Measurements from ENCODE around the gene TNN. TPM values are rescaled to one million over a fixed set of nuclear protein-coding genes. Genes with fewer than 3 reads are reported as not detected.
A peak's percentile ranks its signal among the peaks of the same experiment; 100 is the strongest.

Gene TNN
- total and polyA plus RNA-seq, 2 donors from 2014 or later = 0.26 TPM; not detected in 1

DNA sequence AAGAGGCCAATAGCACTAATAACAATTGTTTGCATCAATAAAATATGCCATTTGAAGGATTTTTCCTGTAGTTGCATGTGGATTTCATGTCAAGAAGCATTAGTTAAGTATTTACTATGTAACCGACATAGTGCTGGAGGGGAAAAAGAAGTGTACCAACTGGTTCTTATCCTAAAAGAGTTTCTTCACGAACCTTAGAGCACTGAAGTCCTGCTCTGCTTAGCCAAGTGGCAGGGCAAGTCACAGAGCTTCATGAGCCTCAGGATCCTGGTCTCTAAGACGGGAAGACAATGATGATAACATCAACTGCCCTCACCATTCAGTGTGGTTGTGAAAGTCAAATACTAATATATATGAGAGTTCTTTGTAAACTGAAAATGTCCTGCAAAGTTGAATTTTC is 110.8 kb downstream of the TNN start:
- intact Hi-C loops (cut with DNase I) = no loop called here
- no peaks in the 10 kb centered on the region for H3K27me3 ChIP-seq (ENCODE audit: control insufficient read depth, insufficient read depth, low read length)
- H3K4me3 ChIP-seq (ENCODE audit: low read length in 3 of 3) = no peak overlapping the region
- no peak overlapping the region for H3K27ac ChIP-seq (ENCODE audit: low read depth in 2 of 2, low read length in 2 of 2)
- DNase-seq = peak in 1 of 5 donors; percentile 27
- H3K9me3 ChIP-seq (ENCODE audit: control insufficient read depth in 2 of 3, insufficient read depth in 1 of 3, low read length in 3 of 3) = no peaks in the 10 kb centered on the region
- TF ChIP-seq, protein P1, sequence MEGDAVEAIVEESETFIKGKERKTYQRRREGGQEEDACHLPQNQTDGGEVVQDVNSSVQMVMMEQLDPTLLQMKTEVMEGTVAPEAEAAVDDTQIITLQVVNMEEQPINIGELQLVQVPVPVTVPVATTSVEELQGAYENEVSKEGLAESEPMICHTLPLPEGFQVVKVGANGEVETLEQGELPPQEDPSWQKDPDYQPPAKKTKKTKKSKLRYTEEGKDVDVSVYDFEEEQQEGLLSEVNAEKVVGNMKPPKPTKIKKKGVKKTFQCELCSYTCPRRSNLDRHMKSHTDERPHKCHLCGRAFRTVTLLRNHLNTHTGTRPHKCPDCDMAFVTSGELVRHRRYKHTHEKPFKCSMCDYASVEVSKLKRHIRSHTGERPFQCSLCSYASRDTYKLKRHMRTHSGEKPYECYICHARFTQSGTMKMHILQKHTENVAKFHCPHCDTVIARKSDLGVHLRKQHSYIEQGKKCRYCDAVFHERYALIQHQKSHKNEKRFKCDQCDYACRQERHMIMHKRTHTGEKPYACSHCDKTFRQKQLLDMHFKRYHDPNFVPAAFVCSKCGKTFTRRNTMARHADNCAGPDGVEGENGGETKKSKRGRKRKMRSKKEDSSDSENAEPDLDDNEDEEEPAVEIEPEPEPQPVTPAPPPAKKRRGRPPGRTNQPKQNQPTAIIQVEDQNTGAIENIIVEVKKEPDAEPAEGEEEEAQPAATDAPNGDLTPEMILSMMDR (IDR thresholded peaks at IDR 0.05; ENCODE audit: borderline replicate concordance, extremely low read depth, insufficient read depth) = no peak
- H3K9ac ChIP-seq (ENCODE audit: low read length in 3 of 3) = no peak overlapping the region
- peaks cover 0 to 6% (median 4%) of the 10 kb centered on the region in 3 donors for H3K4me1 ChIP-seq (ENCODE audit: control insufficient read depth in 2 of 3, insufficient read depth in 2 of 3, low read depth in 1 of 3, low read length in 3 of 3)
- H3K36me3 ChIP-seq (ENCODE audit: control insufficient read depth in 2 of 3, insufficient read depth in 3 of 3, low read length in 3 of 3) = peaks cover 0 to 5% (median 4%) of the 10 kb centered on the region in 3 donors
- no peak for FAIRE-seq

DNA sequence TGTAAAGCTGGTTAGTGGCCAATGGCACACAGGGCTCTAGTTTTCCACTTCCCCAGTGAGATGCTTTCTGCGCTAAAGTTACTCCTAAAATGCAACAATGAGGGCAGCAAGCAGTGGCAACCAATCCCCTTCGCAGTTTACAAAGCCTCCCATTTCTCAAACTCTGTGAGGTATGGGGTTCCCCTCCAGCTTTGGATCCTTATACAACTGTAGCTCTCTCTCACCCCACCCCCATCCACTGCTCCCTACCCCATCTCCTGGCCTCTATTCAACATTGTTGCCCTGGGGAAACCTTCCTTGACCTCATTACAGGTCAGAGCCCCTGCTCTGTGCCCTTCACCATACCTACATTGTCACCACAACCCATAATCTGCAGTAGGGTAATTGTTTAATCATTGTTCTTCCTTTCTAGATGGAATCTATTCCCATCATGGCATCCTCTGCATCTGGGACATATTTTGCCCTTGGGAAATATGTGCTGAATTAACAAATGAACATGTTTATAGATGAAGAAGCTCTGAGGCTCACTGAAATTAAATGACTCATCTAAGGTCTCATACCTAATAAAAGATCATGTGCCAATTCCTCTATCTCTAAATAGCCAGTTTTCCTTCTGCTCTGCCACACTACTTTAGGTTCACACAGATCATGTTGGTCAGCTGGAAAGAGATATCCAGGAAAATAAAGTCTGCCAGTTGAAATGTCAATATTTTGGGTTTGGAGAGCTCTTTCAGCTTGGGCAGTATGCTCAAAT is 112.4 kb downstream of the TNN start:
- TF ChIP-seq, protein P1 (IDR thresholded peaks at IDR 0.05; ENCODE audit: borderline replicate concordance, extremely low read depth, insufficient read depth) = no peak
- H3K9me3 ChIP-seq (ENCODE audit: control insufficient read depth in 2 of 3, insufficient read depth in 1 of 3, low read length in 3 of 3) = no peaks in the 10 kb centered on the region
- no peak overlapping the region for H3K4me3 ChIP-seq (ENCODE audit: low read length in 3 of 3)
- peaks cover 0 to 6% (median 4%) of the 10 kb centered on the region in 3 donors for H3K4me1 ChIP-seq (ENCODE audit: control insufficient read depth in 2 of 3, insufficient read depth in 2 of 3, low read depth in 1 of 3, low read length in 3 of 3)
- no peak for FAIRE-seq
- DNase-seq = no peak
- peaks cover 0 to 5% (median 4%) of the 10 kb centered on the region in 3 donors for H3K36me3 ChIP-seq (ENCODE audit: control insufficient read depth in 2 of 3, insufficient read depth in 3 of 3, low read length in 3 of 3)
- no peak overlapping the region for H3K27ac ChIP-seq (ENCODE audit: low read depth in 2 of 2, low read length in 2 of 2)
- H3K9ac ChIP-seq (ENCODE audit: low read length in 3 of 3) = no peak overlapping the region
- intact Hi-C loops (cut with DNase I) = no loop called here
- no peaks in the 10 kb centered on the region for H3K27me3 ChIP-seq (ENCODE audit: control insufficient read depth, insufficient read depth, low read length)

DNA sequence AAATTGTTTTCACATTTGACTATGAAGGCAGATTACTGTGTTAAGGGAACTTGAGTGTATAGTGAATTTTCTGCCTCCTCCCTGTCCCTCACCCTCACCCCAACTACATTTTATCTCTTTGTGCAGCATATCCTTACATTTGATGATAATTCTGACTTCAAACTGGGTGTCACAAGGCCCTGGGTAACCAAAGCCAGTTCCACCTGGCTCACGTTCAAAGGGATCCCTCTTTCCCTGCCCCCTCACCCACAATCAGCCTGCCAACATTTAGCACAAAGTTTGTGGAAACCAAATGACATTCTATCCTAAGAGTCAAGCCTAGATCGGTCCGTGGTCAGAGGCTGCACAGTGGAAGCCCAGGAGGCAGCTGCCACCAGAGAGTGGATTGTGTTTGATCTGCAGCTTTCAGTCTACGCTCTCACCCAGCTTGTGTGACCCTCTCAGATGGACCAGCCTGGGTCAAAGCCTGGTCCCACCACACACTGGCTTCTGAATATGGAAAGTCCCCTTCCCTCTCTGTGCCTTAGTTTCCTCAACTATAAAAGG is 114.6 kb downstream of the TNN start:
- no peak overlapping the region for H3K9ac ChIP-seq (ENCODE audit: low read length in 3 of 3)
- H3K9me3 ChIP-seq (ENCODE audit: control insufficient read depth in 2 of 3, insufficient read depth in 1 of 3, low read length in 3 of 3) = no peaks in the 10 kb centered on the region
- TF ChIP-seq, protein P1 (IDR thresholded peaks at IDR 0.05; ENCODE audit: borderline replicate concordance, extremely low read depth, insufficient read depth) = no peak
- H3K4me3 ChIP-seq (ENCODE audit: low read length in 3 of 3) = no peak overlapping the region
- H3K4me1 ChIP-seq (ENCODE audit: control insufficient read depth in 2 of 3, insufficient read depth in 2 of 3, low read depth in 1 of 3, low read length in 3 of 3) = peaks cover 0 to 16% (median 9%) of the 10 kb centered on the region in 3 donors
- peaks cover 0 to 5% (median 3%) of the 10 kb centered on the region in 3 donors for H3K36me3 ChIP-seq (ENCODE audit: control insufficient read depth in 2 of 3, insufficient read depth in 3 of 3, low read length in 3 of 3)
- H3K27ac ChIP-seq (ENCODE audit: low read depth in 2 of 2, low read length in 2 of 2) = no peak overlapping the region
- no peak for FAIRE-seq
- no peak for DNase-seq
- H3K27me3 ChIP-seq (ENCODE audit: control insufficient read depth, insufficient read depth, low read length) = no peaks in the 10 kb centered on the region
- intact Hi-C loops (cut with DNase I) = no loop called here
